Measurements from ENCODE around the gene LY6G6F. TPM values are rescaled to one million over a fixed set of nuclear protein-coding genes. Genes with fewer than 3 reads are reported as not detected.

Gene LY6G6F
- total and polyA plus RNA-seq, 4 donors, result 0.21 to 2.2 TPM; not detected in 2

GRCh38 chr6:31691078-31691463 lies 15.6 kb upstream of the LY6G6F start:
- Histone ChIP-seq H3K9ac (ENCODE audit: insufficient read depth in 1 of 2, low read length in 2 of 2) (no peak overlapping the region), H3K9me3 (ENCODE audit: control insufficient read depth in 4 of 4, insufficient read depth in 3 of 4, low read length in 3 of 4) (no peaks in the 10 kb centered on the region), H3K27me3 (ENCODE audit: control insufficient read depth in 3 of 3, insufficient read depth in 3 of 3, low read length in 2 of 3) (no peaks in the 10 kb centered on the region), H3K27ac (ENCODE audit: low read depth in 1 of 2, low read length in 1 of 2) (no peak overlapping the region), H3K36me3 (ENCODE audit: control insufficient read depth in 4 of 4, insufficient read depth in 4 of 4, low read length in 4 of 4) (peaks cover 23 to 69% (median 34%) of the 10 kb centered on the region in 4 donors), H3K4me3 (no peak overlapping the region), H3K4me1 (ENCODE audit: control insufficient read depth in 5 of 5, insufficient read depth in 5 of 5, low read length in 5 of 5) (no peaks in the 10 kb centered on the region)
- no peak for DNase-seq
- TF ChIP-seq CTCF (IDR thresholded peaks at IDR 0.05; ENCODE audit: control extremely low read depth, extremely low read depth), result no peak
- WGBS, 2 donors, result 92 to 94% methylated on average over 6 of the region's 6 CpGs
- ATAC-seq (ENCODE audit: insufficient read depth, low FRiP score), result no peak

- ATAC-seq (ENCODE audit: insufficient read depth, low FRiP score), result no peak
Measured at GRCh38 chr6:31691564-31692108, 15.0 kb upstream of the LY6G6F start.

GRCh38 chr6:31692353-31692752 lies 14.3 kb upstream of the LY6G6F start:
- H3K9me3 ChIP-seq (ENCODE audit: control insufficient read depth in 4 of 4, insufficient read depth in 3 of 4, low read length in 3 of 4), result no peaks in the 10 kb centered on the region
- no peak for DNase-seq
- no peak for ATAC-seq (ENCODE audit: insufficient read depth, low FRiP score)
- WGBS, 2 donors, result 85 to 88% methylated on average over 4 of the region's 4 CpGs
- peaks cover 21 to 68% (median 32%) of the 10 kb centered on the region in 4 donors for H3K36me3 ChIP-seq (ENCODE audit: control insufficient read depth in 4 of 4, insufficient read depth in 4 of 4, low read length in 4 of 4)
- no peak overlapping the region for H3K9ac ChIP-seq (ENCODE audit: insufficient read depth in 1 of 2, low read length in 2 of 2)
- peaks cover 0 to 7% (median 0%) of the 10 kb centered on the region in 5 donors for H3K4me1 ChIP-seq (ENCODE audit: control insufficient read depth in 5 of 5, insufficient read depth in 5 of 5, low read length in 5 of 5)
- no peaks in the 10 kb centered on the region for H3K27me3 ChIP-seq (ENCODE audit: control insufficient read depth in 3 of 3, insufficient read depth in 3 of 3, low read length in 2 of 3)
- no peak overlapping the region for H3K27ac ChIP-seq (ENCODE audit: low read depth in 1 of 2, low read length in 1 of 2)
- no peak for TF ChIP-seq CTCF (IDR thresholded peaks at IDR 0.05; ENCODE audit: control extremely low read depth, extremely low read depth)
- H3K4me3 ChIP-seq, result no peak overlapping the region

More at GRCh38 chr6:31691564-31692108, 15.0 kb upstream of the LY6G6F start:
- no peaks in the 10 kb centered on the region for H3K9me3 ChIP-seq (ENCODE audit: control insufficient read depth in 4 of 4, insufficient read depth in 3 of 4, low read length in 3 of 4)
- no peak for TF ChIP-seq CTCF (IDR thresholded peaks at IDR 0.05; ENCODE audit: control extremely low read depth, extremely low read depth)
- 95 to 96% methylated on average over 12 of the region's 12 CpGs for WGBS, 2 donors
- no peak overlapping the region for H3K27ac ChIP-seq (ENCODE audit: low read depth in 1 of 2, low read length in 1 of 2)
- no peak for DNase-seq
- H3K4me1 ChIP-seq (ENCODE audit: control insufficient read depth in 5 of 5, insufficient read depth in 5 of 5, low read length in 5 of 5), result no peaks in the 10 kb centered on the region
- no peak overlapping the region for H3K9ac ChIP-seq (ENCODE audit: insufficient read depth in 1 of 2, low read length in 2 of 2)
- no peaks in the 10 kb centered on the region for H3K27me3 ChIP-seq (ENCODE audit: control insufficient read depth in 3 of 3, insufficient read depth in 3 of 3, low read length in 2 of 3)
- H3K36me3 ChIP-seq (ENCODE audit: control insufficient read depth in 4 of 4, insufficient read depth in 4 of 4, low read length in 4 of 4), result peaks cover 23 to 65% (median 33%) of the 10 kb centered on the region in 4 donors
- H3K4me3 ChIP-seq, result no peak overlapping the region

GRCh38 chr6:31692886-31693285 lies 13.8 kb upstream of the LY6G6F start:
- 90 to 94% methylated on average over 9 of the region's 9 CpGs for WGBS, 2 donors
- no peak for ATAC-seq (ENCODE audit: insufficient read depth, low FRiP score)
- TF ChIP-seq CTCF (IDR thresholded peaks at IDR 0.05; ENCODE audit: control extremely low read depth, extremely low read depth), result no peak

More at GRCh38 chr6:31692886-31693285, 13.8 kb upstream of the LY6G6F start:
- Histone ChIP-seq H3K27me3 (ENCODE audit: control insufficient read depth in 3 of 3, insufficient read depth in 3 of 3, low read length in 2 of 3) (no peaks in the 10 kb centered on the region), H3K36me3 (ENCODE audit: control insufficient read depth in 4 of 4, insufficient read depth in 4 of 4, low read length in 4 of 4) (peaks cover 18 to 67% (median 29%) of the 10 kb centered on the region in 4 donors), H3K4me3 (no peak overlapping the region), H3K9me3 (ENCODE audit: control insufficient read depth in 4 of 4, insufficient read depth in 3 of 4, low read length in 3 of 4) (no peaks in the 10 kb centered on the region), H3K9ac (ENCODE audit: insufficient read depth in 1 of 2, low read length in 2 of 2) (no peak overlapping the region), H3K27ac (ENCODE audit: low read depth in 1 of 2, low read length in 1 of 2) (no peak overlapping the region), H3K4me1 (ENCODE audit: control insufficient read depth in 5 of 5, insufficient read depth in 5 of 5, low read length in 5 of 5) (peaks cover 0 to 11% (median 0%) of the 10 kb centered on the region in 5 donors)
- DNase-seq, result no peak
